ENCODE measurements around the gene TBX1. TPM values are rescaled to one million over a fixed set of nuclear protein-coding genes. Genes with fewer than 3 reads are reported as not detected.

Gene TBX1
- total RNA-seq, 2 experiments from 2014 or later: not detected

GRCh38 chr22:19727310-19728150, 33.0 kb upstream of the TBX1 start:
- POLR2A ChIA-PET: no interaction called here
- no peak for DNase-seq
- Mint-ChIP-seq H3K4me1 (peaks cover 9% of the 10 kb centered on the region), H3K4me3 (no peak overlapping the region), H3K27ac (no peak overlapping the region), H3K36me3 (ENCODE audit: low read depth) (no peaks in the 10 kb centered on the region), H3K9me3 (no peaks in the 10 kb centered on the region), H3K27me3 (peaks cover 25% of the 10 kb centered on the region)
- CTCF ChIA-PET: no interaction called here

- ChIA-PET CTCF (no interaction called here), POLR2A (no interaction called here)
- Mint-ChIP-seq H3K27me3 (peaks cover 19% of the 10 kb centered on the region), H3K4me3 (no peak overlapping the region), H3K9me3 (no peaks in the 10 kb centered on the region), H3K4me1 (peaks cover 7% of the 10 kb centered on the region), H3K36me3 (ENCODE audit: low read depth) (no peaks in the 10 kb centered on the region), H3K27ac (no peak overlapping the region)
- no peak for DNase-seq
Measured at GRCh38 chr22:19728271-19728670, 32.3 kb upstream of the TBX1 start.

- peaks cover 16% of the 10 kb centered on the region for H3K27me3 Mint-ChIP-seq
- peaks cover 4% of the 10 kb centered on the region for H3K4me1 Mint-ChIP-seq
- ChIA-PET POLR2A (no interaction called here), CTCF (no interaction called here)
- H3K9me3 Mint-ChIP-seq: no peaks in the 10 kb centered on the region
- no peak overlapping the region for H3K4me3 Mint-ChIP-seq
- no peak overlapping the region for H3K27ac Mint-ChIP-seq
- no peaks in the 10 kb centered on the region for H3K36me3 Mint-ChIP-seq (ENCODE audit: low read depth)
- DNase-seq: no peak
Measured at GRCh38 chr22:19728836-19729235, 31.7 kb upstream of the TBX1 start.

- H3K36me3 Mint-ChIP-seq (ENCODE audit: low read depth): no peaks in the 10 kb centered on the region
- H3K9me3 Mint-ChIP-seq: no peaks in the 10 kb centered on the region
- H3K4me3 Mint-ChIP-seq: no peak overlapping the region
- ChIA-PET POLR2A (interaction anchor here (1.1 to 1.5 kb wide), 2 partner anchors 163 to 188 kb away, joined by 3 to 8 read pairs; no protein-coding TSS in a partner anchor), CTCF (interaction anchor here (0.7 to 3.0 kb wide), 5 partner anchors 9 to 224 kb away, joined by 3 to 70 read pairs (median 4); no protein-coding TSS in a partner anchor)
- H3K4me1 Mint-ChIP-seq: peaks cover 4% of the 10 kb centered on the region
- no peak for DNase-seq
- no peak overlapping the region for H3K27ac Mint-ChIP-seq
- H3K27me3 Mint-ChIP-seq: peaks cover 15% of the 10 kb centered on the region
Measured at GRCh38 chr22:19729507-19729906, 31.1 kb upstream of the TBX1 start.

GRCh38 chr22:19730198-19730597, 30.4 kb upstream of the TBX1 start:
- H3K9me3 Mint-ChIP-seq: no peaks in the 10 kb centered on the region
- peaks cover 8% of the 10 kb centered on the region for H3K27me3 Mint-ChIP-seq
- no peak overlapping the region for H3K27ac Mint-ChIP-seq
- peaks cover 2% of the 10 kb centered on the region for H3K4me1 Mint-ChIP-seq
- POLR2A ChIA-PET: interaction anchor here (0.8 to 2.4 kb wide), 5 partner anchors 10 to 187 kb away, joined by 3 to 12 read pairs (median 3); no protein-coding TSS in a partner anchor
- H3K36me3 Mint-ChIP-seq (ENCODE audit: low read depth): no peaks in the 10 kb centered on the region
- no peak for DNase-seq
- CTCF ChIA-PET: interaction anchor here (0.5 to 3.0 kb wide), 38 partner anchors 8 to 838 kb away, joined by 3 to 70 read pairs (median 3); partner anchors contain the start of genes CDC45, COMT and TXNRD2
- H3K4me3 Mint-ChIP-seq: no peak overlapping the region

- H3K27me3 Mint-ChIP-seq: peaks cover 5% of the 10 kb centered on the region
- H3K27ac Mint-ChIP-seq: no peak overlapping the region
- H3K36me3 Mint-ChIP-seq (ENCODE audit: low read depth): no peaks in the 10 kb centered on the region
- H3K4me1 Mint-ChIP-seq: peaks cover 2% of the 10 kb centered on the region
- DNase-seq: peak; percentile 83
- POLR2A ChIA-PET: interaction anchor here (0.8 to 2.4 kb wide), 5 partner anchors 10 to 187 kb away, joined by 3 to 12 read pairs (median 3); no protein-coding TSS in a partner anchor
- H3K9me3 Mint-ChIP-seq: no peaks in the 10 kb centered on the region
- CTCF ChIA-PET: interaction anchor here (0.5 to 3.0 kb wide), 38 partner anchors 9 to 837 kb away, joined by 3 to 70 read pairs (median 3); partner anchors contain the start of genes CDC45, COMT and TXNRD2
- H3K4me3 Mint-ChIP-seq: peak overlapping the region; percentile 60
Measured at GRCh38 chr22:19730655-19731360, 29.8 kb upstream of the TBX1 start.

GRCh38 chr22:19731361-19732135, 29.0 kb upstream of the TBX1 start:
- Mint-ChIP-seq H3K27me3 (peaks cover 5% of the 10 kb centered on the region), H3K9me3 (no peaks in the 10 kb centered on the region), H3K27ac (no peak overlapping the region), H3K36me3 (ENCODE audit: low read depth) (no peaks in the 10 kb centered on the region), H3K4me1 (peaks cover 2% of the 10 kb centered on the region), H3K4me3 (no peak overlapping the region)
- ChIA-PET POLR2A (interaction anchor here (1.1 to 2.4 kb wide), 3 partner anchors 11 to 179 kb away, joined by 3 to 12 read pairs (median 8); no protein-coding TSS in a partner anchor), CTCF (interaction anchor here (0.9 to 3.0 kb wide), 17 partner anchors 8 to 442 kb away, joined by 3 to 70 read pairs (median 3); partner anchors contain the start of gene GP1BB)
- no peak for DNase-seq

GRCh38 chr22:19732403-19733113, 28.0 kb upstream of the TBX1 start:
- H3K4me3 Mint-ChIP-seq: no peak overlapping the region
- POLR2A ChIA-PET: interaction anchor here (2.4 kb wide), 1 partner anchor 178 kb away, joined by 12 read pairs; no protein-coding TSS in a partner anchor

GRCh38 chr22:19733755-19734154, 26.8 kb upstream of the TBX1 start:
- Mint-ChIP-seq H3K27ac (no peak overlapping the region), H3K9me3 (no peaks in the 10 kb centered on the region), H3K36me3 (ENCODE audit: low read depth) (no peaks in the 10 kb centered on the region), H3K27me3 (peaks cover 2% of the 10 kb centered on the region), H3K4me3 (no peak overlapping the region), H3K4me1 (peaks cover 2% of the 10 kb centered on the region)
- DNase-seq: no peak
- POLR2A ChIA-PET: no interaction called here
- CTCF ChIA-PET: interaction anchor here (1.0 kb wide), 1 partner anchor 176 kb away, joined by 3 read pairs; no protein-coding TSS in a partner anchor

More at GRCh38 chr22:19732403-19733113, 28.0 kb upstream of the TBX1 start:
- peaks cover 2% of the 10 kb centered on the region for H3K4me1 Mint-ChIP-seq
- no peaks in the 10 kb centered on the region for H3K36me3 Mint-ChIP-seq (ENCODE audit: low read depth)
- CTCF ChIA-PET: interaction anchor here (0.9 to 3.0 kb wide), 2 partner anchors 9 to 179 kb away, joined by 3 to 70 read pairs; partner anchors contain the start of gene GP1BB
- H3K27ac Mint-ChIP-seq: no peak overlapping the region
- no peak for DNase-seq
- H3K27me3 Mint-ChIP-seq: peaks cover 5% of the 10 kb centered on the region
- no peaks in the 10 kb centered on the region for H3K9me3 Mint-ChIP-seq

- ChIA-PET CTCF (interaction anchor here (1.0 kb wide), 1 partner anchor 176 kb away, joined by 3 read pairs; no protein-coding TSS in a partner anchor), POLR2A (no interaction called here)
- Mint-ChIP-seq H3K36me3 (ENCODE audit: low read depth) (no peaks in the 10 kb centered on the region), H3K4me3 (no peak overlapping the region), H3K27me3 (peaks cover 2% of the 10 kb centered on the region), H3K4me1 (peaks cover 2% of the 10 kb centered on the region), H3K9me3 (no peaks in the 10 kb centered on the region), H3K27ac (no peak overlapping the region)
- DNase-seq: no peak
Measured at GRCh38 chr22:19734163-19734562, 26.4 kb upstream of the TBX1 start.

- CTCF ChIA-PET: interaction anchor here (1.0 kb wide), 1 partner anchor 175 kb away, joined by 3 read pairs; no protein-coding TSS in a partner anchor
- H3K27ac Mint-ChIP-seq: no peak overlapping the region
- no peaks in the 10 kb centered on the region for H3K36me3 Mint-ChIP-seq (ENCODE audit: low read depth)
- POLR2A ChIA-PET: no interaction called here
- no peak for DNase-seq
- peaks cover 2% of the 10 kb centered on the region for H3K4me1 Mint-ChIP-seq
- no peaks in the 10 kb centered on the region for H3K9me3 Mint-ChIP-seq
- H3K4me3 Mint-ChIP-seq: no peak overlapping the region
- peaks cover 2% of the 10 kb centered on the region for H3K27me3 Mint-ChIP-seq
Measured at GRCh38 chr22:19734837-19735382, 25.7 kb upstream of the TBX1 start.

All from activated CD4-positive, alpha-beta memory T cell treated with anti-CD3 and anti-CD28 coated beads, Interleukin-2, amount 10 ng/mL, durations not matched to agents 7 days and 5 days (primary cell).